ENCODE data around the gene B9D1.

Gene B9D1

DNA sequence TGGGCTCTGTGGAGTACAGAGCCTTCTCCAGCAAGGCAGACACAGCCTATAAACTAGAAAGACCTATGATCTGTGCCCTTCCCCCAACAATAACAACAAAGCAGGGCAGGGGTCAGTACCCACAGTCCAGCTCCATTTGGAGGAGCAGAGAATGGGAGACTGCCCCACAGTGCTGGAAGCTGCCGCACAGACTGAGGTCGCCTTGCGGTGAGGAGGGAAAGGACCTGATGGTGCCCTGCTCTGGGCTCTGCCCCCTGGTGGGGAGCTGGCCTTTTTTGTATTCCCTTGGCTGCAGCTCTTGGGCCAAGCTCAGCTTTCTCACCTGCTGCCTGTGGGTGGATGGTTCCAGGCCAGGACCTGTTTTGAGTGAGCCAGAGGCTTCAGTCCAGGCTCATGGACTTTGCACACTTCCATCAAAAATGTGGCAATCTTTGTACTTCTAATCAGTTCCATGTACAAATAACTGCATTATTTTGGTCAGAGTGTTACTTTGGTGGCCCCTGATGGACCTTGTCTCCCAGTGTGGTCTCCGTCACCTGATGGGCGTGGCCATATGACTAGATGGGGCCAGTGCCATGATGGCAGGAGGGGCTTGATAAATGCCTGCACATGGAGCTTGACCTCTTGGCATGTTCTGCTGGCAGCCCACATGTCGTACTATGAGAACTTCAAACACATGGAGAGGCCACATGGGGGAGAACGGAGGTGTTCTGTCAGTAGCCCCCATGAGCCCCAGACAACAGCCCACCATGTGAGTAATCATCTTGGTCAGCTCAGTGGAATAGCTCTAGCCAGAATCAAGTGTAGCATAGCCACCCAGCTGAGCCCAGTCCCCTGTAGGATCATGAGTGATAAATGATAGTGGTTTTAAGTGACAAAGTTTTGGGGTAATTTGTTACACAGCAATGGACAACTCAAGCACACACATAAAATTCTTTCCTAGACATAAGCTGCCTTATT lies 24.2 kb downstream of the B9D1 start:
- peak; percentile 78 to 90 (median 85) for DNase-seq
- H3K4me1 ChIP-seq (ENCODE audit: control extremely low read depth in 1 of 4, control insufficient read depth in 4 of 4, insufficient read depth in 4 of 4, low read length in 3 of 4), result no peaks in the 10 kb centered on the region
- H3K4me3 ChIP-seq (ENCODE audit: control insufficient read depth in 1 of 7, extremely low read depth in 1 of 7, insufficient read depth in 4 of 7, low read depth in 2 of 7, low read length in 6 of 7), result no peak overlapping the region
- H3K9me3 ChIP-seq (ENCODE audit: control extremely low read depth in 1 of 5, control insufficient read depth in 4 of 5, insufficient read depth in 2 of 5, low read depth in 1 of 5, low read length in 4 of 5), result no peaks in the 10 kb centered on the region
- ChIA-PET CTCF (interaction anchor here (0.9 to 3.8 kb wide), 18 partner anchors 9 to 69 kb away, joined by 3 to 14 read pairs (median 4); no protein-coding TSS in a partner anchor), POLR2A (interaction anchor here (1.0 kb wide), 1 partner anchor 32 kb away, joined by 5 read pairs; no protein-coding TSS in a partner anchor)
- no peak overlapping the region for H3K27ac ChIP-seq (ENCODE audit: insufficient read depth in 1 of 2, low read depth in 1 of 2, low read length in 2 of 2, poor library complexity in 1 of 2, severe bottlenecking in 2 of 2)
- H3K36me3 ChIP-seq (ENCODE audit: control insufficient read depth in 4 of 4, insufficient read depth in 4 of 4, low read length in 3 of 4), result no peaks in the 10 kb centered on the region
- WGBS (ENCODE audit: insufficient coverage), result 60% methylated on average over 7 of the region's 7 CpGs
- H3K27me3 ChIP-seq (replicated peaks in 2 of 5; ENCODE audit: control insufficient read depth in 4 of 5, insufficient read depth in 5 of 5, low read length in 4 of 5), result peaks cover 0 to 79% (median 28%) of the 10 kb centered on the region in 5 experiments

DNA sequence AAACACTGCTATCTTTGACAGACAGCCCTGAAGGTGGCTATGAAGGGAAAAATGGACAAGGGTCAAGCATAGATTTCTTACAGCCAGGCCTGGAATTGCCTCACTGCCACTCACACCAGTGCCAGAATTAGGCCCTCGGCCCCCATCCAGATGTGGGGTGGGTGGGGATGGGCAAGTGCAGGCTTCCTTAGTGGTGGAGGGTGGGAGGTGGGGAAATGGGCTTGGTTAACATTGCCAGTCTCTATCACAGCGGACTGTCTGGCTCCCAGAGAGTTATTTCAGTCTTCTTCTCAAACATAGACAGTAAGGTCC lies 24.9 kb downstream of the B9D1 start:
- H3K27ac ChIP-seq (ENCODE audit: insufficient read depth in 1 of 2, low read depth in 1 of 2, low read length in 2 of 2, poor library complexity in 1 of 2, severe bottlenecking in 2 of 2), result no peak overlapping the region
- CTCF ChIA-PET, result interaction anchor here (1.1 to 3.8 kb wide), 14 partner anchors 8 to 69 kb away, joined by 3 to 14 read pairs (median 6); no protein-coding TSS in a partner anchor

DNA sequence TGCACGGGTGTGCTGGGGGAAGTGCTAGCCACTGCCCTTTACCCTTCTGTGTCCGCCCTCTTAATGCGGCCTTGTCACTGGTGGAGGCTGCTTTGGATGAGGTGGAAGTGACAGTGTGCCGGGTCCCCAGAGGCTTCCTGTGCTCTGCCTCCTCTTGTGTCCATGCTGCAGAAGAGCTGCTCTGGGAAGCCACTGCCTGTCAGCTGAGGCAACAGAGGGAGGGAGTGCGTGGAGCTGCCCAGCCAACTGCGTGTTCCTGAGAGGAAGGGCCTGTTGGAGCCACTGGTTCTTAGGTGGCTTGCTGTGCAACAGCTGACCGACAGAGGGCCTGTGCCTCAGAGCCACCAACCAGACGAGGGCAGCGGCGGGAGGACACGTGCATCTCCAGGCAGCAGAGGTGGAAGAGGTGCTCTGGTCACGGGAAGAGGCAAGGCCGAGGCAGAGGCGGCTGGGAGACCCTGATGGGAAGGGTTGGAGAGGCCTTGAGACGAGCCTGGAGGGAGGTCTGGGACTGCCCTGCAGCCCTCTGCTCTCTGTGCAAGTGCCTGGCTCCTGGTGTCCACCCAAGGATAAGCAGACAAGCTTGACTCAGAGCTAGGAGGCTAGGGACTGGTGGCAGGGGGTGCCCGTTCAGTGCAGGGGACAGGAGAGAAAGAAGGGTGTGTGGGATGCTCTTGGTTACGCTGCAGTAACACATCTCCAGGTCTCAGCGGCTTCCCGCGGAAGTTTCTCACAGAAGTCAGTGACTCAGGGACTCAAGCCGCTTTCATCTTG lies 25.4 kb downstream of the B9D1 start:
- Histone ChIP-seq H3K27ac (ENCODE audit: insufficient read depth in 1 of 2, low read depth in 1 of 2, low read length in 2 of 2, poor library complexity in 1 of 2, severe bottlenecking in 2 of 2) (no peak overlapping the region), H3K36me3 (ENCODE audit: control insufficient read depth in 4 of 4, insufficient read depth in 4 of 4, low read length in 3 of 4) (no peaks in the 10 kb centered on the region), H3K27me3 (replicated peaks in 2 of 5; ENCODE audit: control insufficient read depth in 4 of 5, insufficient read depth in 5 of 5, low read length in 4 of 5) (peaks cover 0 to 76% (median 28%) of the 10 kb centered on the region in 5 experiments), H3K4me3 (ENCODE audit: control insufficient read depth in 1 of 7, extremely low read depth in 1 of 7, insufficient read depth in 4 of 7, low read depth in 2 of 7, low read length in 6 of 7) (no peak overlapping the region), H3K9me3 (ENCODE audit: control extremely low read depth in 1 of 5, control insufficient read depth in 4 of 5, insufficient read depth in 2 of 5, low read depth in 1 of 5, low read length in 4 of 5) (no peaks in the 10 kb centered on the region), H3K4me1 (ENCODE audit: control extremely low read depth in 1 of 4, control insufficient read depth in 4 of 4, insufficient read depth in 4 of 4, low read length in 3 of 4) (no peaks in the 10 kb centered on the region)
- CTCF ChIA-PET, result interaction anchor here (0.9 to 3.8 kb wide), 14 partner anchors 8 to 68 kb away, joined by 3 to 14 read pairs (median 6); no protein-coding TSS in a partner anchor
- POLR2A ChIA-PET, result no interaction called here
- WGBS (ENCODE audit: insufficient coverage), result 94% methylated on average over 19 of the region's 21 CpGs
- DNase-seq, result no peak

More for the DNA sequence above, 24.9 kb downstream of the B9D1 start:
- Histone ChIP-seq H3K27me3 (replicated peaks in 2 of 5; ENCODE audit: control insufficient read depth in 4 of 5, insufficient read depth in 5 of 5, low read length in 4 of 5) (peaks cover 0 to 76% (median 28%) of the 10 kb centered on the region in 5 experiments), H3K4me3 (ENCODE audit: control insufficient read depth in 1 of 7, extremely low read depth in 1 of 7, insufficient read depth in 4 of 7, low read depth in 2 of 7, low read length in 6 of 7) (no peak overlapping the region), H3K9me3 (ENCODE audit: control extremely low read depth in 1 of 5, control insufficient read depth in 4 of 5, insufficient read depth in 2 of 5, low read depth in 1 of 5, low read length in 4 of 5) (no peaks in the 10 kb centered on the region), H3K36me3 (ENCODE audit: control insufficient read depth in 4 of 4, insufficient read depth in 4 of 4, low read length in 3 of 4) (no peaks in the 10 kb centered on the region), H3K4me1 (ENCODE audit: control extremely low read depth in 1 of 4, control insufficient read depth in 4 of 4, insufficient read depth in 4 of 4, low read length in 3 of 4) (no peaks in the 10 kb centered on the region)
- no peak for DNase-seq
- WGBS (ENCODE audit: insufficient coverage), result 100% methylated on average over 2 of the region's 2 CpGs
- POLR2A ChIA-PET, result interaction anchor here (1.0 kb wide), 1 partner anchor 31 kb away, joined by 5 read pairs; no protein-coding TSS in a partner anchor

DNA sequence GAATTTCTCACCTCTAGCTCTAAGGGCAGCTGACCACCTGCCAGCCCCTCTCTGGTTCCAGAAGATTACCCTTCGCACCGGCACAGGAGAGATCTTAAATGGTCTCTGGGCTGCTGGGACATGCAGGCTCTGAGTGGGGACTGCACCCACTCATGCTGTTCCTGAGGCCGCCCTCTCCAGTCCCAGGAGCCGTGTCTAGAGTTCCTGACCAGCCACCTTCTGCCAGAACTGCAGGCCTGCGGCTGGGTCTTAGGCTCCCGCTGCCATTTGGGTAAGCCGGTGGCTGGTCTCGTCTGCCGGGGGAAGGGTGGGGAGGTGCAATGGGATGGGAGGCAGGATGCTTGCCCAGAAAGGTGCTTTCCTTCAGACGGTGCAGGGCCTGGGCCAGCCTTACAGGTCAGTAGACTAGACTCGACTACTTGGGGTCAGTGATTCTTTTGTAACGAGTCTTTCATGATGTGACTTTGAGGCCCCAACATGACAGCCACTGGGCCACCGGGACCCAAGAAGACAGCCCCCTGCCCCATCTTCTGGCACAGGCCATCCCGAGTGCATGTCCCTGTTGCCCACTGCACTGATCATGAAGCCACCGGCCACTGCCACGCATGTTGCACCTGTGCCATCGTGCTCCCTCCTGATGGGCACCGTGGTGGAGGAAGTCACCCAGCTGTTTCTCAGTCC lies 26.4 kb downstream of the B9D1 start:
- 92% methylated on average over 14 of the region's 18 CpGs for WGBS (ENCODE audit: insufficient coverage)
- H3K27ac ChIP-seq (ENCODE audit: insufficient read depth in 1 of 2, low read depth in 1 of 2, low read length in 2 of 2, poor library complexity in 1 of 2, severe bottlenecking in 2 of 2), result no peak overlapping the region
- POLR2A ChIA-PET, result no interaction called here
- no peaks in the 10 kb centered on the region for H3K9me3 ChIP-seq (ENCODE audit: control extremely low read depth in 1 of 5, control insufficient read depth in 4 of 5, insufficient read depth in 2 of 5, low read depth in 1 of 5, low read length in 4 of 5)
- peaks cover 0 to 74% (median 30%) of the 10 kb centered on the region in 5 experiments for H3K27me3 ChIP-seq (replicated peaks in 2 of 5; ENCODE audit: control insufficient read depth in 4 of 5, insufficient read depth in 5 of 5, low read length in 4 of 5)
- H3K4me1 ChIP-seq (ENCODE audit: control extremely low read depth in 1 of 4, control insufficient read depth in 4 of 4, insufficient read depth in 4 of 4, low read length in 3 of 4), result no peaks in the 10 kb centered on the region
- no peak overlapping the region for H3K4me3 ChIP-seq (ENCODE audit: control insufficient read depth in 1 of 7, extremely low read depth in 1 of 7, insufficient read depth in 4 of 7, low read depth in 2 of 7, low read length in 6 of 7)
- no peak for DNase-seq
- no peaks in the 10 kb centered on the region for H3K36me3 ChIP-seq (ENCODE audit: control insufficient read depth in 4 of 4, insufficient read depth in 4 of 4, low read length in 3 of 4)
- CTCF ChIA-PET, result interaction anchor here (0.9 to 2.6 kb wide), 3 partner anchors 14 to 24 kb away, joined by 3 to 10 read pairs (median 3); no protein-coding TSS in a partner anchor

DNA sequence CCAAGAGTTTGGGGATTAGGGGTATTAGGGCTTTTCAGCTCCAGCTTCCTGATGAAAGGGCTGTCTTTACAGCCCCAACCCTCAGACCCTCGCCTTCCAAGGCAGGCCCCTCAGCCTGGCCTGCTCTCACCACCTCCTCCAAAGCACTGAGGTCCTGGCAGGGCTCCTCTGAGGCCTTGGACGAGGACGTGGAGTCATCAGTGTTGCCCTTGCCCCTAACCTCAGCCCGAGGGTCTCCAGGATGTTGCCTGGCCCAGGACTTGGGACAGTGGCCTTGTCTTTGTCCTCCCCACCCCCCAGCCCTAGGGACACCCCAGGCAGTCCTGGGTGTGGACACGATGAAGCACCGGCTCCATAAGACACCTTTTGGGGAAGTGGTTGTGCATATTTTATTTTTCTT lies 28.2 kb downstream of the B9D1 start:
- POLR2A ChIA-PET, result no interaction called here
- Histone ChIP-seq H3K9me3 (ENCODE audit: control extremely low read depth in 1 of 5, control insufficient read depth in 4 of 5, insufficient read depth in 2 of 5, low read depth in 1 of 5, low read length in 4 of 5) (no peaks in the 10 kb centered on the region), H3K27me3 (replicated peaks in 2 of 5; ENCODE audit: control insufficient read depth in 4 of 5, insufficient read depth in 5 of 5, low read length in 4 of 5) (peaks cover 0 to 66% (median 29%) of the 10 kb centered on the region in 5 experiments), H3K27ac (ENCODE audit: insufficient read depth in 1 of 2, low read depth in 1 of 2, low read length in 2 of 2, poor library complexity in 1 of 2, severe bottlenecking in 2 of 2) (no peak overlapping the region), H3K36me3 (ENCODE audit: control insufficient read depth in 4 of 4, insufficient read depth in 4 of 4, low read length in 3 of 4) (no peaks in the 10 kb centered on the region), H3K4me3 (ENCODE audit: control insufficient read depth in 1 of 7, extremely low read depth in 1 of 7, insufficient read depth in 4 of 7, low read depth in 2 of 7, low read length in 6 of 7) (no peak overlapping the region), H3K4me1 (ENCODE audit: control extremely low read depth in 1 of 4, control insufficient read depth in 4 of 4, insufficient read depth in 4 of 4, low read length in 3 of 4) (no peaks in the 10 kb centered on the region)
- CTCF ChIA-PET, result interaction anchor here (1.0 kb wide), 1 partner anchor 12 kb away, joined by 3 read pairs; no protein-coding TSS in a partner anchor
- WGBS (ENCODE audit: insufficient coverage), result 91% methylated on average over 3 of the region's 6 CpGs
- no peak for DNase-seq

DNA sequence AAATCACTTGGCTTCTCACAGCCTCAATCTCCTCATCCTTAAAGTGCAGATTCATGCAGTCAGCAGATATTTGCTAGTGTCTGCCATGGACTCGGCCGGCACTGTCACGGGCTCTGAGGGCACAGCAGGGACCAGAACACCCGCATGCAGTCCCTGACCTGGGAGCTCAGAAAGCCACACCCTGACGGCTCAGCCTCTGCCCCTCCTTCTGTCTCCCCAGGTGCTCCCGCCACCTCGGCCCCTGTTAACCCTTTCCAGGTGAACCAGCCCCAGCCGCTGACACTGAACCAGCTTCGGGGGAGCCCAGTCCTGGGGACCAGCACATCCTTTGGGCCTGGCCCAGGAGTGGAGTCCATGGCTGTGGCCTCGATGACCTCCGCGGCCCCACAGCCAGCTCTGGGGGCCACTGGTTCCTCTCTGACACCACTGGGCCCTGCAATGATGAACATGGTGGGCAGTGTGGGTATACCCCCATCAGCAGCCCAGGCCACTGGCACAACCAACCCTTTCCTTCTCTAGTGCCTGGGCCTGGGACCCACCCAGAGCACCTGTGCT lies 28.7 kb downstream of the B9D1 start:
- Histone ChIP-seq H3K4me1 (ENCODE audit: control extremely low read depth in 1 of 4, control insufficient read depth in 4 of 4, insufficient read depth in 4 of 4, low read length in 3 of 4) (no peaks in the 10 kb centered on the region), H3K9me3 (ENCODE audit: control extremely low read depth in 1 of 5, control insufficient read depth in 4 of 5, insufficient read depth in 2 of 5, low read depth in 1 of 5, low read length in 4 of 5) (no peaks in the 10 kb centered on the region), H3K27me3 (replicated peaks in 2 of 5; ENCODE audit: control insufficient read depth in 4 of 5, insufficient read depth in 5 of 5, low read length in 4 of 5) (peaks cover 0 to 65% (median 25%) of the 10 kb centered on the region in 5 experiments), H3K27ac (ENCODE audit: insufficient read depth in 1 of 2, low read depth in 1 of 2, low read length in 2 of 2, poor library complexity in 1 of 2, severe bottlenecking in 2 of 2) (no peak overlapping the region), H3K36me3 (ENCODE audit: control insufficient read depth in 4 of 4, insufficient read depth in 4 of 4, low read length in 3 of 4) (no peaks in the 10 kb centered on the region), H3K4me3 (ENCODE audit: control insufficient read depth in 1 of 7, extremely low read depth in 1 of 7, insufficient read depth in 4 of 7, low read depth in 2 of 7, low read length in 6 of 7) (no peak overlapping the region)
- no peak for DNase-seq
- ChIA-PET POLR2A (no interaction called here), CTCF (interaction anchor here (0.6 to 1.2 kb wide), 3 partner anchors 10 to 40 kb away, joined by 3 read pairs; no protein-coding TSS in a partner anchor)
- over 99% methylated on average over 9 of the region's 12 CpGs for WGBS (ENCODE audit: insufficient coverage)

All from common myeloid progenitor, CD34-positive (primary cell).